Measurements from ENCODE around the gene BRINP3. TPM values are rescaled to one million over a fixed set of nuclear protein-coding genes. Genes with fewer than 3 reads are reported as not detected.

BRINP3 gene
- total RNA-seq, 2 donors from 2014 or later = not detected

- Histone ChIP-seq H3K9me3 (ENCODE audit: control insufficient read depth, low read length) (no peaks in the 10 kb centered on the region), H3K36me3 (ENCODE audit: control insufficient read depth, insufficient read depth, low read length) (no peaks in the 10 kb centered on the region), H3K4me3 (ENCODE audit: low read length) (no peak overlapping the region), H3K4me1 (ENCODE audit: control insufficient read depth, insufficient read depth, low read length) (no peaks in the 10 kb centered on the region), H3K9ac (ENCODE audit: extremely low read depth, low read length, poor library complexity, severe bottlenecking) (no peak overlapping the region), H3K27ac (ENCODE audit: low read depth, low read length) (no peak overlapping the region), H3K27me3 (ENCODE audit: control insufficient read depth, insufficient read depth, low read length, poor library complexity, severe bottlenecking) (no peaks in the 10 kb centered on the region)
- TF ChIP-seq CTCF (conservative IDR thresholded peaks at IDR 0.05) = no peak
- H3K4me1 Mint-ChIP-seq = peaks cover 7% of the 10 kb centered on the region
- H3K27ac Mint-ChIP-seq = no peak overlapping the region
- no peak overlapping the region for H3K4me3 Mint-ChIP-seq
- H3K27me3 Mint-ChIP-seq (ENCODE audit: insufficient read depth) = no peaks in the 10 kb centered on the region
- DNase-seq = no peak
- no CpG with 5 or more reads among the region's 2 CpGs for WGBS, 2 experiments (ENCODE audit: insufficient coverage in 1 of 2, insufficient read length in 1 of 2)
- H3K36me3 Mint-ChIP-seq (ENCODE audit: low read depth) = no peaks in the 10 kb centered on the region
- no peaks in the 10 kb centered on the region for H3K9me3 Mint-ChIP-seq
These were observed 154.1 kb downstream of the BRINP3 start for GRCh38 chr1:190323530-190323929.

- Mint-ChIP-seq H3K27me3 (ENCODE audit: insufficient read depth) (no peaks in the 10 kb centered on the region), H3K9me3 (no peaks in the 10 kb centered on the region), H3K4me3 (no peak overlapping the region), H3K4me1 (peaks cover 7% of the 10 kb centered on the region), H3K36me3 (ENCODE audit: low read depth) (no peaks in the 10 kb centered on the region), H3K27ac (no peak overlapping the region)
- Histone ChIP-seq H3K27ac (ENCODE audit: low read depth, low read length) (no peak overlapping the region), H3K4me1 (ENCODE audit: control insufficient read depth, insufficient read depth, low read length) (no peaks in the 10 kb centered on the region), H3K4me3 (ENCODE audit: low read length) (no peak overlapping the region), H3K9me3 (ENCODE audit: control insufficient read depth, low read length) (no peaks in the 10 kb centered on the region), H3K36me3 (ENCODE audit: control insufficient read depth, insufficient read depth, low read length) (no peaks in the 10 kb centered on the region), H3K9ac (ENCODE audit: extremely low read depth, low read length, poor library complexity, severe bottlenecking) (no peak overlapping the region), H3K27me3 (ENCODE audit: control insufficient read depth, insufficient read depth, low read length, poor library complexity, severe bottlenecking) (no peaks in the 10 kb centered on the region)
- WGBS, 2 experiments (ENCODE audit: insufficient coverage in 1 of 2, insufficient read length in 1 of 2) = 87 to 93% methylated on average over 6 of the region's 6 CpGs
- DNase-seq = no peak
- TF ChIP-seq CTCF (conservative IDR thresholded peaks at IDR 0.05) = no peak
These were observed 155.4 kb downstream of the BRINP3 start for GRCh38 chr1:190322274-190322673.

- Mint-ChIP-seq H3K4me3 (no peak overlapping the region), H3K36me3 (ENCODE audit: low read depth) (no peaks in the 10 kb centered on the region), H3K9me3 (no peaks in the 10 kb centered on the region), H3K27ac (no peak overlapping the region), H3K27me3 (ENCODE audit: insufficient read depth) (no peaks in the 10 kb centered on the region), H3K4me1 (peaks cover 7% of the 10 kb centered on the region)
- peak; percentile 51 for DNase-seq
- H3K27me3 ChIP-seq (ENCODE audit: control insufficient read depth, insufficient read depth, low read length, poor library complexity, severe bottlenecking) = no peaks in the 10 kb centered on the region
- no peaks in the 10 kb centered on the region for H3K4me1 ChIP-seq (ENCODE audit: control insufficient read depth, insufficient read depth, low read length)
- peak; percentile 80 for TF ChIP-seq CTCF (conservative IDR thresholded peaks at IDR 0.05)
- no peaks in the 10 kb centered on the region for H3K9me3 ChIP-seq (ENCODE audit: control insufficient read depth, low read length)
- no peak overlapping the region for H3K27ac ChIP-seq (ENCODE audit: low read depth, low read length)
- 67 to 80% methylated on average over 1 of the region's 3 CpGs for WGBS, 2 experiments (ENCODE audit: insufficient coverage in 1 of 2, insufficient read length in 1 of 2)
- no peaks in the 10 kb centered on the region for H3K36me3 ChIP-seq (ENCODE audit: control insufficient read depth, insufficient read depth, low read length)
- no peak overlapping the region for H3K4me3 ChIP-seq (ENCODE audit: low read length)
- H3K9ac ChIP-seq (ENCODE audit: extremely low read depth, low read length, poor library complexity, severe bottlenecking) = no peak overlapping the region
These were observed 156.7 kb downstream of the BRINP3 start for GRCh38 chr1:190320952-190321351.
